GM18519 (cell line): ENCODE data around the gene PLEKHG4B.
"Not testable (repeated sequence)": the region's sequence is repeated elsewhere in the genome, so short reads cannot be mapped to it uniquely, and the experiment has no call there.

Source experiments
- ATAC-seq: cut with Tn5 transposase; IDR thresholded peaks from one replicate; pipeline ENCODE4 v1.9.1; 2021; ENCODE audit warnings: mild to moderate bottlenecking, moderate library complexity; ENCODE audit not compliant: unreplicated experiment, low FRiP score

The PLEKHG4B gene

DNA sequence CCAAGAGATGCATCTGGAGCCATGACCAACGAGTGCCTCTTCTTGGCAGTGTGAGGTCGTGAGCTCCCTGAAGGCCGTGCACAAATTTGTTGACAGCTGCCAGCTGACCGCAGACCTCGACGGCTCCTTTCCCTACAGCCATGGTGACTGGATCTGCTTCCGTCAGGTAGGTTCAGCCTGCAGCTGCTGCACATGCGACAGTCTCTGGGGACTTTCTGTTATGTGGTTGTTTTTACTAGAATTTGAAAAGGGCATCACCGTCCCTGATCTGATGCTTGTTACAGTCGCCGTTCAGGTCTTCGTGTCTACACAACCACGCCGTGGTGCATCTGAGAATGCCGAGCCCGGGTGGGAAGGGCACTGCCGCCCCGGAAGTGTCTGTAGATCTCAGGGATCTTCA is 62.9 kb downstream of the PLEKHG4B start:
- no peak for ATAC-seq

DNA sequence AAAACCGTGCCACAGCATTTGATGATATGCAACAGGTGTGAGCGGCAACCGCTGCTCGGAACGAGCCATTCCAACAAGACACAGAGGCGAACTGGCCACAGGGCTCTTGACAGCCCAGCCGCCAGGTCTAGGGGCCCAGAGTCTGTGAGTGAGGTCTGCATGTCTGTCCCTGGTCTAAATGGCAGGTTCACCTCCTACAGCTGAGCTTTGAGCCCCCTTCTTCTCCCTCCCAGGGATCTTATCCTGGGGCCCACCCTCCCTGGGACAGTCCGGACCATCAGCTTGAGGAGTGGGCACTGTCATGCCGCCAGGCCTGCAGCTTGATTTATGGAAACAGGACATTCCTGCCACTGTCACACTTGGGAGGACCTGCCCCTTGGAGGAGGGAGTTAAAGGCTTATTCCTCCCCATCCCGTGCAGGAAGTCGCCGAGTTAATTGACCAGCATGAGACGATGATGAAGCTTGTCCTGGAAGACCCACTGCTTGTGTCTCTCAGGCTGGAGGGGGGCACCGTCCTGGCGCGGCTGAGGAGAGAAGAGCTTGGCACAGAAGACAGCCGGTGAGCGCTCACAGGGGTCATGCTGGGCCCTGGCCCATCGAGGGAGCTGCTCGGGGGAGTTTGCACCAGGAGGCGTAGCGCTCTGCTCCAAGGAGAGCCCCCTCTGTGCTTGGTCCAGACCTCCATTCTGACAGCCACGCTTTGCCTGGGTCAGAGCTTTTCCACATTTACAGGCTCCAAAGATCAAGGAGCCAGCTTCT is 63.9 kb downstream of the PLEKHG4B start:
- ATAC-seq, result no peak

DNA sequence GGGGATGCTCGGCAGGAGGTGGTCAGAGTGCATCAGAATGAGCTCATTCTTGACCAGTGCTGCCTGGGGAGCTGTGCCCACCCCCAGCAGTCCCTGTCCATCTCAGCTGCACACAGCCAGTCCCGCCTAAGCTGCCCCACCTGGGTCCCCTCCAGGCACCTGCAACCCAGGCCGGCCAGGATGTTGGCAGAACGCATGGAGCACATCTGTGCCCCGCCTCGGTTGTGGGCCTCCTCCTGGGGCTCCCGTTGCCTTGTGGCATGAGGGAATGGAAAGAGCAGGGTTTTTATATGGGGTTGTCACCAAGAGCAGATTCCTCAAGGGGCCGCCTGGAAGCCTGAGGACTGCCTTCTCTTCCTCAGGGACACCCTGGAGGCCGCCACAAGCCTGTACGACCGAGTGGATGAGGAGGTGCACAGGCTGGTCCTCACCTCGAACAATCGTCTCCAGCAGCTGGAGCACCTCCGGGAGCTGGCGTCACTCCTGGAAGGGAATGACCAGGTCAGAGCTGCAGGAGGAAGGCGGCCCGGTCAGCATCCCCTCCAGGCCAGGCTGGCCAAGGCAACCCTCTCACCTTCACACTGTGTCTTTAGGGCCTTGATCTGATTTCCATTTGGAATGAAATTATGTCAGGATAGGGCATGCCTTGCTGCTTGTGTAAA is 64.6 kb downstream of the PLEKHG4B start:
- ATAC-seq, result no peak

DNA sequence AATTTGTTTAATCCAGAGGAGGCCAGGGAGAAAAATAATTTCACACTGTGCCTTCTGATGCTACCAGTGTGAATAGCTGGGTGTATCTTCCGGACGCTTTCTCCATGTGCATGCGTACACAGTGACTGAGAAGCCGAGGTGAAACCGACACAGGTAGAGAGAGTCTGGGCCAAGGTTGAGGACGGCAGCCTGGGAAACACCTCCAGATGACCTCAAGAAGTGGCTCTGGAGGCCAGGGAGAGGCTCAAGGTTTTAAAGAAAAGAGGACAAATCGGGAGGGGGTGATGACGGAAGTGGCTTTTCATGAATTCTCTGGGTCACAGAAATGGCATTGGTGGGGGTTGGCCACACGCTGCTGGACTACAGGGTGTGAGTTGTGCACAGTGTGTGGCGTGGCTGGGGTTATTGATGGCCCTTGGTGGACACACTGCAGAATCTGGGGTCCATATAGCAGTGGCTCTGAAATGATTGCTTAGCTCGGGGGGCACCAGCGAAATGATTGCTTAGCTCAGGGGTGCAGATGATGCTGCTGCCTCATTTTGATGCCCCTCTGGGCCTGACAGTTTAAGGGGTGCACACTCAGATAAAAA is 65.3 kb downstream of the PLEKHG4B start:
- ATAC-seq, result no peak

DNA sequence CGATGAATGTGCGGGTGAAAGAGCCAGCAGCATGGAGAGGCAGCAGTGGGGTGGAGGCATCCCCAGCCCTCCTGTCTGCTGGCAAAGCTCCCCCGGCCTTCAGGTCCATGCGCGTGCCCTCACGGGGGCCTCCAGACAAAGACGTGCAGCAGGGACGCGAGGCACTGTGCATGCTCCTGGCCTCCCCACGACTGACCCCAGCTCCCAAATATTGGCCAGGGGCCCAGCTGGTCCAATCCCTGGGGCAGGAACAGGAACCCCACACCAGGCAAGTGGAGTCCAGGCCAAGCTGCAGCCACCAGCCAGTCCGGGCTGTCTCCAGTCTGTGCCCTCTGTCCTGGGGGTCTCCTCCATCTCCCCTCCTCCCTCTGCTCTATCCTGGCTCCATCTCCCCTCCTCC is 65.8 kb downstream of the PLEKHG4B start:
- ATAC-seq, result no peak

DNA sequence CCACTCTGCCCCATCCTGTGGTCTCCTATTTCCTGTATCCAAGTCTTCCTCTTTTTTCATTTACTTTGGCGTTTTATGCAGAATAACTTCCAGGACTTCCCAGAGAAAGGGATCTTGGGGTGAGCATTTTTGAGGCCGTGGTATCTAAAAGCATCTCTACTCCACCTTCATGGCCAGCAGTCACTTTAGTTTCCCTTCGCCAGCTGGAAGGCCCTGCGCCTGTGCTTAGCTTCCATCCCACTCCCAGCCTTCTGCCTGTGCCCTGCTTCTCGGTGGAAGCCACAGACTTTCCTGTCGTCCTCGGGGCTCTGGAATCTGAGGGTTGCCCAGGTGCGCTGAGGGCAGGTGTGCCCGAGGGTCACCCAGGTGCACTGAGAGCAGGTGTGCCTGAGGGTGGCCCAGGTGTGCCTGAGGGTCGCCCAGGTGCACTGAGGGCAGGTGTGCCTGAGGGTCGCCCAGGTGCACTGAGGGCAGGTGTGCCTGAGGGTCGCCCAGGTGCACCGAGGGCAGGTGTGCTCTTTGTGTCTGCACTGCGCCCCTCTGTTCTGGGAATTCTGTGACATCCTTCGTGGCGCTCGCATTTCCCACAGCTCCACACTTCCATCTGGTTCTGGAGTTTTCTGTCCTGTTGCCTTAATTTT is 67.0 kb downstream of the PLEKHG4B start:
- ATAC-seq, result no peak

DNA sequence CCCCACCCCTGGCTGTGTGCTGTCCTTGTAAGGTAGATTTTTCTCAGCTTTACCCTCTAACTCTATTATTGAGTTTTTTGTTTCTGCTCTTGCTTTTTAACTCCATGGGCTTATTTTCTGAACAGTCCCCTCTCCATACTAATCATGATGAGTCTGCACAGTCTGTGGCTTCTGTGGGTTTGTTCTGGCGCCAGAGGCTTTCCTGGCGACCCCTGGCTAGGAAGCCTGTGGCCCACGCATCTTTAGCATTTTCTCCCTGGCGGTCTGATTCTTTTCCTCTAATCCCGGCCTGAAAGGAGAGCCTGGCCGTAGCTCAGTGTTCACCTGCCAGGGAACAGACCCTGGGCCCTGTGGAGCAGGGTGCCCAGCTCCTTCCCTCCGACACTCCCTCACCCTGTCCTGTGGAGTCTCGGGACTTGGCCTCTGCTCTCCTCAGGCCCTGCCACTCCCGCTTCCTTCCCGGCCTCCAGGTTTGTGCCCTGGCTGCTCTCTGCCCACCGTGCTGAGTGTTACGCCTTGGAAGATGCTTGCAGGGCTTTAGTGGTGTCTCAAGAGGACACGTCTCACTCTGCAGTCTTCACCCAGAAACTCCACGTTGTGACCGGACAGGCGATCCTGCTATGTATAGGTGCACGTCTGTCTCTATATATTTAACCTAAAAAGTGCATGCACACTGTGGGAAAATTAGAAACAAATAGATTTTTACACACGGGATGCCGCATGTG is 67.6 kb downstream of the PLEKHG4B start:
- no peak for ATAC-seq

DNA sequence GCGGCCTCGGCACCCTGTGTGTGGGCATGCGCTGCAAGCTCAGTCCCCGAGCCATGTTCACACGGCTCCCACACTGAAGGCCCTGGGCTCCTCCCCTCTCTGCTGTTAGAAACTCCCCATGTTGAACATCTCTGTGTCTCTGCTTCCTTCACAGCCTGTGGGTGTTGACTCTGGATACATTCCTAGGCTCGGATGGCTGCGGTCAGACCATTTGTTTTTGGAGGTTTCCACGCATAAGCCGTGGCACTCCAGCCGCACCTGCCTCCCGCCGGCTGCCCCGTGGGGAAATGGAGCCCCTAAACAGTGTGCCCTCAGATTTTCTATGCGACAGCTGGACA is 68.2 kb downstream of the PLEKHG4B start:
- no peak for ATAC-seq

DNA sequence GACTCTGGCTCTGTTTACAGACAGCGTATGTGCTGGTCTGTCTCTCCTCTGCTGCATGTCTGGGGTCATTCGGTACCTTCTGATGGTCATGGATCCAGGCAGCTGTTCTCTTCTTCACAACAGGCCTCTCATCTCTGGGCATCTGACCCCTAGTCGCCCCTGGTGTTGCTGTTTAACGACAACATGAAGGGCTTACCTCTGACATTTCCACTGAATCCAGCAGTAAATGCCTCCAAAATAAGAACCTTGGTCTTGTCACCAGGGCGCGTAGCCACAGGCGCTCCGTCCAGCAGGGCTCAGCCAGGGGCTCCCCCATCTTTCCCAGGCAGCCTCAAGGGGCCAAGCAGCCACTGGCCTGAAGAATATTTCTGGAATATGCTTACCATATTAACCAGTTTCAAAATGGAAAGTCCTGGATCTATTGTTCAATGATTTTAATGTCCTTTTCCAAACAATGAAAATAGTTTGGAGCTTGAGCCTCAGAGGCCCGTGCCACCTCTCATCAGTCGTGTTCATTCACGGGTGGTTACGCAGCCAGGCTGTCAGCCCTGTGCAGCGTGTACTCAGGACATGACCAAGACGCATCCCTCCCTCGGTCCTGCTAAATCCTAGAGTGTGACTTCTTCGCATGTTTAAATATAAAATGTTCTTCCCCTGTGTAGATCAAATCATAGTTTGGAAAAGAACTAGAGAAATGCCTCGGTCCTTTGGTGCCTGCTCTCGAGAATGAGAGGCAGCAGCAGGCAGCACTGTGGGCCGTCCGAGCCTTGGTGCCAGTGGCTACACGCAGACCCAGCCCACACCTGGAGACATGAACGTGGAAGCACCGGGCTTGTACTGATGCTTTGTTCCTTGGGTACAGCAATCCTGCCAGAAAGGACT is 69.2 kb downstream of the PLEKHG4B start:
- no peak for ATAC-seq

DNA sequence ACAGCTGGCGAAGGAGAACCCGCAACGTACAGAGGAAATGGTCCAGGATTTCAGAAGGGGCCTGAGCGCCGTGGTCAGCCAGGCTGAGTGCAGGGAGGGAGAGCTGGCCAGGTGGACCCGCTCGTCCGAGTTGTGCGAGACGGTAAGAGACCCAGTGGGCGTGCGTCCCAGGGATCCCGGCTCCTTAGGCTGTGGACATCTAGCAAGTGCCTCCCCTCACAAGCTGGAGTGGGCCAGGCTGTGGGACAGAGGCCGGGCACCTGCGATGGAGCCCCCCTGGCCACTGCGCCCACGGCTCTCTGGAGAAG is 69.8 kb downstream of the PLEKHG4B start:
- no peak for ATAC-seq

DNA sequence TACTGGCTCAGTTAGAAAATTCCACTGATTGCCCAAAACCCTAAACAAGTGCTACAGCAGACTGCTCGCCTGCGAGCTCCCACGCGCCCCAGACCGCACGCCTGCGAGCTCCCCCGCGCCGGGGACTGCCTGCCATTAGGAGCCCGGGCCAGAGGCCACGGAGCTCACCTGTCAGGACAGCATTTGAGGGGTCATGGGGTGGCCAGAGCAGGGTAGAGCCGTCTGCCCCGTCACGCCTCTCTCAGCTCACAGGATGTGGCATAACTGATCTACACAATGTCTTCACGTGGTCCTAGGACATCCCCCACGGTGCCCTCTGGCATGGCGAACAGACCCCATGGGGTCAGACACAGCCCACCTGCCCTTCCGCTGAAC is 70.2 kb downstream of the PLEKHG4B start:
- ATAC-seq, result no peak

DNA sequence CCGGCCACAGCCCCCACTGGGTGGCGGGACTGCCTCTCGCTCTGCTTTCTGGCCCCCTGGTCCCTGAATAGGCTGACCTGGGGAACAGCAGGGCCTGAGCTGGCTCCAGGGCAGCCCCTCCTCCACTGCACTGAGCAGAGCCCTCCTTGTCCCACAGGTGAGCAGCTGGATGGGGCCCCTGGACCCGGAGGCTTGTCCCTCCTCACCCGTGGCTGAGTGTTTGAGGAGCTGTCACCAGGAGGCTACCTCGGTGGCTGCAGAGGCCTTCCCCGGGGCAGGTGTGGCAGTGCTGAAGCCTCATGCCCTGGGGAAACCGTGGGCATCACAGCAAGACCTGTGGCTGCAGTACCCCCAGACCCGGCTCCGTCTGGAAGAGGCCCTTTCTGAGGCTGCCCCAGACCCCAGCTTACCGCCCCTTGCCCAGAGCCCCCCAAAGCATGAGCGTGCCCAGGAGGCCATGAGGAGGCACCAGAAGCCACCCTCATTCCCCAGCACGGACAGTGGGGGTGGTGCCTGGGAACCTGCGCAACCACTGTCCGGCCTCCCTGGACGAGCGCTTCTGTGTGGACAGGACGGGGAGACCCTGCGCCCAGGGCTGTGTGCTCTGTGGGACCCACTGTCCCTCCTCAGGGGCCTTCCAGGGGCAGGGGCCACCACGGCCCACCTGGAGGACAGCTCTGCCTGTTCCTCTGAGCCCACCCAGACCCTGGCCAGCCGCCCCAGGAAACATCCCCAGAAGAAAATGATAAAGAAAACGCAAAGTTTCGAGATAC is 70.8 kb downstream of the PLEKHG4B start:
- no peak for ATAC-seq

DNA sequence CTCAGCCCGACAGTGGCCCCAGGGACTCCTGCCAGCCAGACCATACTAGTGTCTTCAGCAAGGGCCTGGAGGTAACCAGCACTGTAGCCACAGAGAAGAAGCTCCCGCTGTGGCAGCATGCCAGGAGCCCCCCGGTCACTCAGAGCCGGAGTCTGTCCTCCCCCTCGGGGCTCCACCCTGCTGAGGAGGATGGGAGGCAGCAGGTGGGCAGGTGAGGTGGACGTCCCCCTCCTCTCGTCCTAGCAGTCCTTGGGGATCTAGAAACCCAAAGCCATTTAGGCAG is 71.3 kb downstream of the PLEKHG4B start:
- no peak for ATAC-seq

DNA sequence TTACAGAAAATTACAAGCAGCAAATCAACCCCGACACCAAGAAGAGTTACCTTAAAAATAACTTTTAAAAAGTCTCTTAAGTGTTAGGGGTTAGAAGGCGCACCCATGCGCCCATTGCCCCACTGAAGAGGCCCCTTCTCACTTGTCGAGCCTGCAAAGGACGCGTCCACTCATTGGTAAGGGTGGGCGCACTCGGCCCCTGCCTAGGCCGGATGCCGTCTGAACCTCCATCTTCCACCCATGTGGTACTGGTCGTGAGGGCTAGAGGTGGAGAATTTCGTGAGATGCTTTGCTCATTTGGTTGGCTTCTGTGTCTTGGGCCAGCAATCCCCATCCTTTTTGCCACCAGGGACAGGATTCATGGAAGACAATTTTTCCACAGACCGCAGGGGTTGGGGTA is 71.9 kb downstream of the PLEKHG4B start:
- no peak for ATAC-seq

DNA sequence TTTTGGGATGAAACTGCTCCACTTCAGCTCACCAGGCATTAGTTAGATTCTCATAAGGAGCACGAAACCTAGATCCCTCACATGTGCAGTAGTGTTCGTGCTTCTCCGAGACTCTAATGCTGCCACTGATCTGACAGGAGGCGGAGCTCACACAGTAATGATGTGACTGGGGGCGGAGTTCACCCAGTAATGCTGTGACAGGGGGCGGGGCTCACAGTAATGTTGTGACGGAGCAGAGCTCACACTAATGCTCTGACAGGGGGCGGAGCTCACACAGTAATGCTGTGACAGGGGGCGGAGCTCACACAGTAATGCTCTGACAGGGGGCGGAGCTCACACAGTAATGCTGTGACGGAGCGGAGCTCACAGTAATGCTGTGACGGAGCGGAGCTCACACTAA is 72.3 kb downstream of the PLEKHG4B start:
- no peak for ATAC-seq

DNA sequence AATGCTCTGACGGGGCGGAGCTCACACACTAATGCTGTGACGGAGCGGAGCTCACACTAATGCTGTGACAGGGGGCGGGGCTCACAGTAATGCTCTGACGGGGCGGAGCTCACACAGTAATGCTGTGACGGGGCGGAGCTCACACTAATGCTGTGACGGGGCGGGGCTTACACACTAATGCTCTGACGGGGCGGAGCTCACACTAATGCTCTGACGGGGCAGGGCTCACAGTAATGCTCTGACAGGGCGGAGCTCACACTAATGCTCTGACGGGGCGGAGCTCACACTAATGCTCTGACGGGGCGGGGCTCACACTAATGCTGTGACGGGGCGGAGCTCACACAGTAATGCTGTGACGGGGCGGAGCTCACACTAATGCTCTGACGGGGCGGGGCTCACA is 72.8 kb downstream of the PLEKHG4B start:
- not testable (repeated sequence) for ATAC-seq

DNA sequence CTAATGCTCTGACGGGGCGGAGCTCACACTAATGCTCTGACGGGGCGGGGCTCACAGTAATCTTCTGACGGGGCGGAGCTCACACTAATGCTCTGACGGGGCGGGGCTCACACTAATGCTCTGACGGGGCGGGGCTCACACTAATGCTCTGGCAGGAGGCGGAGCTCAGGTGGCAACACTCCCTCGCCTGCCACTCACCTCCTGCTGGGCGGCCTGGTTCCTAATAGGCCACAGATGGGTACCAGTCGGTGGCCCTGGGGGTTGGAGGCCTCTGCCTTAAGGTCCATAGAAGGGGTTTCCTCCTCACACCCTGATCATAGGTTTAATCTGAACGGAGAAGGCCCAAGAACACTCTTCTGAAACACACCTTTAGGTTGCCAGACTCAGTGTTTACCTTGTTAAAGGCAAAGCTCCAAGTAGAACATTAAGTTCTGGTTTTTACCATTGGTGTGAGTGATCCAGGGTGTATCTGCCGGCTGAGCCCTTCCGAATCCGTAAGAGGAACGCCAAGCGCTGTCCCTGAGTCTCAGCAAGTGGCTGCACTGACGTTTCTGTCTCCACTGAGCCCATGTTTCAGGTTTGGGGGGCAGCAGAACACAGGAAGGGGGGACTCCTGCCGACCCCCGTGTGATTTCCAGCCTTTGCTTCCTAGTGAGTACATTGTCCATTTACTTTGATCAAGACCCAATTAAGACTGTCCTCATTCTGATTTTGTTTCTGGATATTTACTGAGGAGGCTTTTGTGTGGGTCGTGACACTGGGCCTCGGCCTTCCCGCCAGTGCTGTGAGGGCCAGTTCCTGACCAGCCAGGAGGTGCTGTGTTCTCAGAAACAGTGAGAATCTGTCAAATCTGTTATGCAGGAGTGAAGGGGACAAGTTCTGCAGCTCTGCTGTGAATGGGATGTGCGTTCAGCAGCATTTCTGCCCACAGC is 74.7 kb downstream of the PLEKHG4B start:
- ATAC-seq, result no peak

DNA sequence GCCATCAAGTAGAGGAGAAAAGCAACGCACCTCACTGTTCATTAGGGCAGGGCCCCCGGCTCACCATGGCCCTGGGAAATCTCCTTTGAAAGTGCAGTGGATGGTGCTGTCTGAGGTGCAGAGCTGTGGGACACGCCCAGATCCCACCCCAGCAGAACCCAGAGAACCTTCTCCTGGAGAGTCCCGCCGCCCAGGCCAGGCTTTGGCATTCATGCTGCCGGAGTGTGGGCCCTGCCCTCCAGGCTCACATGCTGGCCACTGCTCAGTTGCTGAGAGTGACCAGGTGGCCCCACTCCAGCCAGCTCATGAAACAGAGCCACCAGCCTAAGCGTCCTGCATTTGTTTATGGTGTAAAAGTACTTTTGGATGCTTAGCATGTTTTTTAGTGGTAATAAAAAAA is 75.5 kb downstream of the PLEKHG4B start:
- no peak for ATAC-seq
